NCI-H774 (cell line): ENCODE results near the gene RNASEH2B.
A peak's percentile ranks its signal among the peaks of the same experiment; 100 is the strongest.

ENCODE experiments used
- DNase-seq: peaks from one replicate; lab custom pipeline; 2025; lab: John Stamatoyannopoulos, UW

The RNASEH2B gene

DNA sequence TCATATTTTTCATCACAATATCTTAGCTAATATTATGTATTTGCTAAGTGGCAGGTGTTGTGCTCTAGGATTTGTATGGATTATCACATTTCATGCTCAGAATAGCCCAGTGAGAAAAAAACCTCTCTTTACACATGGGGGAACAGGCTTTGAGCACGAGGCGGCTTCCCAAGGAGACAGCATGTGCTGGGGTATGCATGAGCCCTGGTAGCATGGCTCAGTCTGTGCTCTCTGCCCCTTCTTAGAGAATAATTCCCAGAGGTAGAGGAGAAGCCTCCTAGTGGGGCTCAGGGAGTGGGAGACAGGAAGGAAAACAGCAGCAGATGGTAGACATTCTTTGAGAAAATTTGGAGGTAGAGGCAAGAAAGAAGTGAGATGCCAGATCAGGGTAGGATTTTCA lies 31.6 kb downstream of the RNASEH2B start:
- no peak for DNase-seq

DNA sequence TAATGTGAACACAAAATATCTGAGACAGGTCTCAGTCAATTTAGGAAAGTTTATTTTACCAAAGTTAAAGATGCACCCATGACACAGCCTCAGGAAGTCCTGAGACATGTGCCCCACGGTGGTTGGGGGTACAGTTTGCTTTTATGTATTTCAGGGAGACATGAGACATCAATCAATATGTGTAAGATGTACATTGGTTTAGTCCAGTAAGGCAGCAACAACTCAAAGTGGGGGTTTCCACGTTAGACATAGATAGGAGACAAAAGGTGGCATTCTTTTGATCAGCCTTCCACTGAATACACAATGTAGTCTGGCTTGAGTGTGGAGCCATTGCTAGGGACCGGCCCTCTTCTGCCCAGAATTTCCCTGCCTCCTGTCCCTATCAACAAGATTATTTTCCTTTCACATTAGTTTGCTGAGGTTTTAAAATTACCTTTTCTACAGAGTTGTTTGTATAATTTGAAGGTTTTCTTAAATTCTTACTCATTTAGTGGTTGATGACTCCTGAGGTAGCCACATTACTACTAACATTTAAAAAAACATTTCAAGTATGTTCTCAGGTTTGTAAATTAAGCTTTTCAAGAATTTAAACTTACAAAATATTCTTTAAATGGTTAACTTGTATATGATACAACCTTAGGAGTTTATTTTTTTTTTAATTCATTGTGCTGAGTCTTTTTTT lies 33.2 kb downstream of the RNASEH2B start:
- no peak for DNase-seq

DNA sequence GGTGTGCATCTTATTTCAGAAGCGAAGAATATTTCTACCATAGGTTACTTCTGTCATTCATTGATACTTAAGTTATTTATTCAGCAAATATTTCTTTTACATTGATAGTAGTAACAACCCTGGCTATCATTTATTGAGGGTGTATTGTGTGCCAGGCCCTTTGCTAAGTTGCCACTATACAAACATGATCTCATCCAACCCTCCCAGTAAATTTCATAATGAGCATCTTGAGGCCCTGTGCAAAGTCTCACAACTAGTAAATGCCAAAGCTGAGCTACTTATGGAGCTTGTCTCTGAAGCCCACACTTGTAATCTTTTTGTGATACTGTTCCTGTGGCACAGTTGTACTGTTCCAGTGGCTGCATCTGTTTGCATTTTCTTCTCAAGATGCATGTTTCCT lies 36.1 kb downstream of the RNASEH2B start:
- no peak for DNase-seq

DNA sequence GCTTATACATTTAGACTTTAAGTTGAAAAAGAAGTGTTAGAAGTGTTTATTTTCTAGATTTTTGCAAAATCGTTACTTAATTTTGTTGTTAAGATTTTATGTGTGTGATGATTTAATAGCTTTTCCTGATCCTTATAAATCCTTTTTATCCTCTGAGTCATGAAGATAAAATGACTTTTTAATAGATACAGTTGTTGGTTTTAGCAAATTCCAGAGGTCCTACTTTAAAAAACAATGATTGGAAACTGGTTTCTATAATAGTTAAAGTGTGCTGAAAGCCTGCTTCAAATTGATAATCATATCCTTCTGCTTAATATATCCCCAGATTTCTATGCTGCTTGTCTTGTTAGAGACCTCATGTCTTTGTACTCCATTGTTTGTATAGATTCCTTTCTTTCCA lies 39.0 kb downstream of the RNASEH2B start:
- DNase-seq: no peak

DNA sequence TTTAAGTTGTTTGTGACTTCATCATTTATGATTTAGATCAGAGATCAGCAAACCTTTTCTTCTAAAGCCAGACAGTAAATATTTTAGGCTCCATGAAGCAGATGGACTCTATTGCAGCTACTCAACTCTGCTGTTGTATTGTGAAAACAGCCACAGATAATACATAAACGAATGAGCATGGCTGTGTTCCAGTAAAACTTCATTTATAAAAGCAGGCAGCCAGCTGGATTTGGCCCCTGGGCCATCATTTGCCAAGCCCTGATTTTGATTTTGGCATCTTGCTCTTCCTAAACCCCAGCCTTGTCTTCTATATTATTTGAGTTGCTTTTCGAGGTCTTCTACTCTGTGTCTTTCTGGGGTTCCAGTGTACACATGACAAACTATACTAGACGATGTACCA lies 41.3 kb downstream of the RNASEH2B start:
- no peak for DNase-seq

DNA sequence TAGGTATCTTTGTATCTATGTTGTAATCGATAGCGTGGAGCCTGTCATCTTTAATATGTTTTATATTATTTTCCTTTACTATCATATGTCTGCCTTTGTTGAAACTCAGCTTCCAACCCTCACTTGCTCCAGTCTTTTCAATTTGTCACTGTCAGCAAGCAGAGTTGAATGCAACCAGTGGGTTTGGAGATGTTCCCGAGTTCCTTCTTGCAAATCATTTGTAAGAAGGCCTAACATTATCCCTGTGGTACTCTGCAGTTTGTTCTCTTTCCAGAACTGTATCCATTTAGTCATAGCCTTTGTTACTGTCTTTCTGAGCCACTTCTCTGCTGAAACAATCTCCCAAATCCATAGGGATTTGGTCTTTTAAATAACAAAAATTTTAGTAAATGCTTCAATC lies 41.8 kb downstream of the RNASEH2B start:
- no peak for DNase-seq

DNA sequence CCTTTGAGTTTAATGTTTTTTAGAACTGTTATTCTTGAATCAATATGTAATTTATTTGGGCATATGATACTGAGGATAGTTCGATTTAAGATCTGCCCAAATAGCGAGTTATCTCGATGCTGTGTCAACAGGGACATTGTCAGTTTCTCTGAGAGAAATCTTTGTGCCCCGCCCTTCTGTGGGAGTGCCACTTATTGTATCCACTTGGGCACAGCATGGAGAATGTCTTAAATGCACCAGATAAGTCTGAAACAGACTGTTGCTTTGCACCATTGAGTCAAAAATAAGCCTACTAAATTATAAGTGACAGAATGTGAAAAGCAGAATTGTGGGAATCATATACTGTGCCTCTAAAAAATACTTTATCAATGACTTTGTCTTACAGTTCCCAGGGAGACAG lies 45.6 kb downstream of the RNASEH2B start:
- DNase-seq: no peak

DNA sequence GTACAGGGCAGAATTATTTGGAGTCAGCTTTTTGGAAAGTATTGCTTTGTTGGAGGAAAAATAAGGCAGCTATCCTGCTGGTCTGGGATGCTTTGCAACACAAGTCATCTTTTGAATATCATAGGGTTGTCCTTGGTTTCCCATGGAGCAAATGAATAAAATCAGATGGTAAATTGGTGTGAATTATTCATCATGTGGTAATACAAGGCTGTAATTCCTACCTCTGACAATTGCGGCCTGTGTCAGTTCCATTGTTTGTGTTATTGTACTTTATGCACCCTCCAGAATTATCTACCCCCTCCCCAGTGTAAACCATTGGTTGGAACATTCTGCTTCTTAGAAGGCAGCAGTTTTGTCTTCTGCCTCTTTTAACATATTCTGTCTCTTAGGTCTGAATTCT lies 46.2 kb downstream of the RNASEH2B start:
- no peak for DNase-seq

DNA sequence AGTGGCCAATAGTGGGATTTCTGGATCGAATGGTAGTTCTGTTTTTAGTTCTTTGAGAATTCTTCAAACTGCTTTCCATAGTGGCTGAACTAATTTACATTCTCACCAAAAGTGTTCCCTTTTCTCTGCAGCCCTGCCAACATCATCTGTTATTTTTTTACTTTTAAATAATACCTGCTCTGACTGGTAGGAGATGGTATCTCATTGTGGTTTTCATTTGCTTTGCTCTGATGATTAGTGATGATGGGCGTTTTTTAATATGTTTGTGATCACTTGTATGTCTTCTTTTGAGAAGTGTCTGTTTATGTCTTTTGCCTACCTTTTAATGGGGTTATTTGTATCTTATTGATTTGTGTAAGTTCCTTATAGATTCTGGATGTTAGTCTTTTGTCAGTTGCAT lies 48.0 kb downstream of the RNASEH2B start:
- DNase-seq: no peak

DNA sequence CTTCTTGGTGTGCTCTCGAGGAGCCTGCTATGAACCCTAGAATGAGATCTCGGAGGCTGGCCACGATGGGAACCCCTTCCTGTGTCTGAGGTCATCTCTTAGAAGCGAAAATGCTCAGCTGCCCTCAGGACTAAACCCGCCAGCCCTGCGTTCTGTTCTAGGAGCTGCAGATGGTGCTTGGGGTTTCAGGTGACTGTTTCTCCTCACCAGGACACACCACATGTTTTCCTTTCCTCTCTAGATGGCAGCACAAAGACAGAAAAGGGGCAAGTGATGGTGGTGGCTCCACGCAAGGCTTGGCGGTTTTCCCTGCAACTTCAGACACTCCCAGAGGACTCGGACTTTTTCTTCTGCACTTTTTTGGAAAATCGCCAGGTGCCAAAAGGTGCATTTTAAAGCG lies 60.1 kb downstream of the RNASEH2B start:
- DNase-seq: no peak

DNA sequence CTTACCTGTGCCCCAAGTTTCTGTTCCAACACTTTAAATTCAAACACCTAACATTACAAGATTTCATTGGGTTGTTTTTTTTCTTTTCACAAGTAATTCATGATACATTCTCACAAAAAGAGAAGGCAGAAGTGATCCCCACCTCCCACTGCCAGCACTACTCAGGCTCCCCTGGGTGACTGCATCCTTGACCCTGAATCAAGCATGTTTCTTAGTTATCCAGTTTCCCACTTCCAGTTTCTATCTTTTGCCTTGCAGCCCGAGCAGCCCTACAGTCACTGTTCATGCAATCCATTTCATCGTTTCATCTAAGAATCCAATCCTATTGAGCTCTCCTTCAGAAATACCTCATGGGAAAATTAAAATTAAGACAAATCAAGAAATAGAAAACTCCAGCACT lies 61.4 kb downstream of the RNASEH2B start:
- no peak for DNase-seq

DNA sequence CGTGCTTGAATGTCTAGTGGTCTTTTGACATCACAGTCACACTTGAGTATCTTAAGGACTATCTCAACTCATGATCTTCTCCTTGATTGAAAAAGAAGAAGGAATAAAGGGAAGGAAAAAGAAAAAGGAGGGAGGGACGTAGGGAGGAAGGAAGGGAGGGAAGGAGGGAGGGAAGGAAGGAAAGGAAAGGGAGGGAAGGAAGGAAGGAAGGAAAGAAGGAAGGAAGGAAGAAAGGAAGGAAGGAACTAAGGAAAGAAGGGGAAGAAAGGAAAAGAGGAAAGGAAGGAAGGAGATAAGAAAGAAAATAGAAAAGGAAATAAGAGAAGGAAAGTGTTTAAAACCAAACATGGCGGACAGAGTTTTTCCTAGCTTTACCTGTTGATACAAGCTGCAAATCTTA lies 64.7 kb downstream of the RNASEH2B start:
- no peak for DNase-seq

DNA sequence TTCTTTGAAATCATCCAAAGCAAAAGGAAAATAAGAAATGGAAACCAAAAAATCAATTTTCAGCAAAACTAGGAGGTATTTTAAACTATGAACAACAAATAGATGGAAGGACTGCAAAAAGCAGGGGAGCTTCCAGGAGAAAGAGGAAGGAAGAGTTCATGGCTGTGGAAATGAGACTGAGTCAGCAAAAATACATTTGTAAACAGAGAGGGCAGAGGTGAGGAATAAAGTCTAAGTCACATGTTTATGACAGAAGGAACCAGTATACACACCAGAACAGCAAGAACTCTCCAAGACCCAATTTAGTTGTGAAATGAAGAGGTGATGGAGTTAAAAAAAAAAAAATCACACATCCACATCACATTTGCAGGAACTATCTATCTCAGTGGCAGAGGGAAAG lies 69.6 kb downstream of the RNASEH2B start:
- no peak for DNase-seq

DNA sequence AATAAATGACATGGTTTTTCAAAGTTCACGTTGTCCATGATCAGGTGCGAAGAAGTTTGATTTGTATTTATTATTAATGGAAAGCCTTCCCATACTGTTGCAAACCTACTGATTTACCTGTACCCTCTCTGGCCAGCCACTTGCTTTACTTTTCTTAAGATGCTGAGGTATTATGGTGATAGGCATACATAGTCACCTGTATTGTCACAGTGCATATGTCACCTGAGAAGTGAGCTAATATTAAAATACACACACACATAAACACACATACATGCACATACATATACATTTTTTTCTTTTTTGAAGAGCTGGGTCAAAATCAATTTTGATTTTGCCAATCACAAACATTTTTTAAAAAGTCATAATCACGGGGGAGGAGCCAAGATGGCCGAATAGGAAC lies 72.1 kb downstream of the RNASEH2B start:
- no peak for DNase-seq

DNA sequence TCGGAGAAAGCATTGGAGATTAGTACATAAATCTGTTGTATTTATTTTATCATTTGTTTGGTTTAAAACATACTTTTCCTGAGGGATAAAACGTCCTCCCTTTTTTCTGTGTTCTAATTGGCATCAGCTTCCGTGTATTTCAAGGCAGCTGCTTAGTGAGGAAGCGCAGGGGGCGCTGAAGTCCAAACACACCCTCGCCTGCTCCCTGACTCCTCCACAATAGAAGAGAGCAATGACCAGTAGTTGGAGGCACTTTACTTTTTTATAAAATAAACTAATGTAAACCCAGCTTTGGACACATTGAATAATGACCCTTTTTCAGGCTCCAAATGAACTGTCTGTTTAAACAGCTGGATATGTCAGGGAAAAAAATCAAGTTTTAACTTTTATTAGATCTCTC lies 79.9 kb downstream of the RNASEH2B start:
- peak; percentile 61 for DNase-seq

DNA sequence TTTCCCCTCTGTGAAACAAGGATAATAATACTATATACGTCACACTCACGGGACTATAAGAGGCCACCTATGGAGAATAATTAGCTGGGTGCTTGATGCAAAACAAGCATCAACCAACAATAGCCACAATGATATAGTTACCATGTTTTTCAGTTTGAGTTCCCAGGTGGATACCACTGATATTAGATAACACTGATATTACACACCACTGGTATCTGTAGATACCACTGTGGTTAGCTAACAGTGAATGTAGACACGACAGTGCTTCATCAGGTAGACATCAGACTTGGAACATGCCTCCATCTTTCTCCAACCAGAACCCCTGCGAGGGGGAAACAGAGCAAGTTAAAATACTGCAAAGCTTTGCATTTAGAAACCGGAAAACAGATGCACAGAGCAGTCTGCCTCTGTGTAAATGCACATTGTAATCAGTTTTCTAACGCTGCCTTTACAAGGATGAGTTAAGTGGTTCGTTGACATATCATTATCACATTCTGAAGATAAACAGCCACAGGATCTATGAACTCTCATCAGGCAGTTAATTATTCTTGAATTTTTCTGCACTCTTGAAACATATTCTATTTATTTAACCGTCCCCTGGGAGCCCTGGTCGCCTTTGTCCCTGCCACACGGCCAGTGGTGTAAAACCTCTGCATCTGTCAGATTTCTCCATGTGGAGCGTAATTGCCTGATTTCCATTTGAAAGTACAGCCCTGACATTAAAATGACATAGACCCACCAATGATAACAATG lies 80.7 kb downstream of the RNASEH2B start:
- no peak for DNase-seq

DNA sequence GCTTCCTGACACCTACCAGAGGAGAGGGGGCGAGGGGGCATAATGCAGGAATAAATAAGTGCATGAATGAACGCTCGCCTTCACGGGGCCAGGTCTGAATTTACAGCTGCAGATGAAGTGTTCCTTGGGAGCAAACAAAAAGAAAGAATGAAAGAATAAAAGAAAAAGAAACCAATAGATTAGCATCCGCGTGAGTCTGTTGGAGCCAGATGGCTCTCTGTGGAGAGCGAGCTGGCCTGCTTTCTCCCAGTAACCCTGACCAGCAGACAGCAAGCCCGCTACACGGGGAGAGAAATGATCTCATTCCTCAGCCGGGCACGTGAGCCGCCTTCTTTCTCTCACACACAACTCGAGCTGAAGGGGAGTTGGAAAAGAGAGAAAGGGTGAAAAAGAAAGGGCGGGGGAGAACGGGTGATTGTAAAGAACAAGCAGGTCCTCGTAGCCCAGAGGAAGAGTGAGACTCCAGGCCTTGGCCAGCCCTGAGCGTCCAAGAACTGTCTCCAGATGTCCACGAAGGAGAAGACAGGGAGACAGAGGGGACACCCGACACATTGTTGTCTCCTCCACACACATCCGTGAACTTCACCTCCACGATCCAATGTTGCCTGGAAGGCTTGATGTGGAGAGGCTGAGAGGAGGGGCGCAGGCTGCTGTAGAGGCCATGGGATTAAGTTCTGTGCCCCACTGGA lies 81.4 kb downstream of the RNASEH2B start:
- DNase-seq: no peak

DNA sequence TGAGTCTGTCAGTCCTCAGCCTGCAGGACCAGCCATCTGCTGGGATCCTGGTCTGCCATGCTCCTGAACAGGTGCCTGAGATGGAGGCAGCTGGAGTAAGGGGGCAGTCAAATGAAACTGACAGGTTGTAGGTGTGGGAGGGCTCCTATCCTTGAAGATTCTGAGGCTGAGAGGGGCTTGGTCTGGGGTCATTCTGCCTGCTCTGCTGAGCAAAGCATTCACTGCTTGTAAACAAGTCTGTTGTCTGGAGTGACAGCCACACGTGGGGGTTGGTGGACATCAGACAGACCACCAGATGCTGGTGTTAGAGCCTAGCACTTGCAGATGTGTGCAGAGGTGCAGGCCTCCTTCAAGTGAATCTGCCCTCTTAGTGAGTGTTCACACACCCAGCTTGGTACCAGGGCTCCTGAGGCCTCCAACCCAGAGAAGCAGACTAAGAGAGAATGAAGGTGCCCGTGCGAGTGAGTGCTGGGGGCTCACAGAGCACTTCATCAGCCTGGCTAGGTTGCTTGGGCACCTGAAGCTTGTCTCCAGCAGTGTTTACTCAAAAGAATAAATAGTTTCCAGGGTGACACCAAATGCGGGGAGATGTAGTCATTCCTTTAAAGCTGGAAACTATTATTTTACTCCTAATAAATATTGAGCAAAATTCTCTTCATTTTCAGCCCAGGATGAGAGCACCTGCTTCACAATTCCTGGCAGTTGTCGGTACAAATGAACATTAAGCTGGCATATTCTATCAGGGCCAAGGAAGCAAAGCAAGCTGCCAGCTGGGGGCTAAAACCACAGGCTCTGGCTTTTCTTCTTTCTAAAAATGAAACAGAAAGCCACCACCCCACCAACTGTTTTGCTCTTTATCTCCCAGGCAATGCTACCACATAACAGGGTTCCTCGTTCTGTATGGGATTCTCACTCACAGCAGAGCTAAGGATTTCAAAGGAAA lies 82.3 kb downstream of the RNASEH2B start:
- DNase-seq: no peak

DNA sequence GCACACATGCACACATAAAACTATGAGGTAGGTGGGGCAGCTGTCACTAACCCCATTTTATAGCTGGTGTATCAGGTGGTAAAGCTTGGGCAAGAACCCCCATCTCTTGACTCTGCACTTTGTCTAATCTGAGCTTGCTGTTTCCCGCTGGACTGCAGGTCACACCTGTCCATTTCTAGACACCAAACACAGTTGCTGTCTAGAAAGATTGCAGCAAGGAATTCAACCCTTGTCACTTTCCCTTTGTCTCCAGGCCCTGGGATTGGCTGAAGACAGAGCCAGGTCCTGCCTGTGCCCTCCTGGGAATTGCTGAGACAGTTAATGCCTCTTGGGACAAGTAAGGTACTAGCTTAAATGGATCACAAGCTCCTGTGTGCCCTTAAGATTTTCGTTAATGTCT lies 83.8 kb downstream of the RNASEH2B start:
- no peak for DNase-seq

DNA sequence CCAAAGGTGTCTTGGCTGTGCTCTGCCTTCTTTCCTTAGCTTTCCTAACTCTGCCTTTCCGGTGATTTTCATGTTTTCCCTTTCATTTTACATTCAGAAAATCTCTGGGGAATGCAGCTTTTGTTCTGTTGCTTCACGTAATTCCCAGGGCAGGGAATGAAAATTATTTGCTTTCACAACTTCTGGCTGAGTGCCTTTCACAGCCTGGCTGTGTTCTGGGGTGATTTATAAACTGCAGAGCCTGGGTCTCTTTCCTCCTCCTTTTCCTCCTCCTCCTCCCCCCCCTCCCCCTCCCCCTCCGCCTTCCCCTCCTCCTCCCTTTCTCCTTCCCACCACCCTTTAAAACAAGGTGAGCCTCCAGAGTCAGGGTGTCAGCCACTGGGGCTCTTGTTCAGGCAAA lies 84.3 kb downstream of the RNASEH2B start:
- no peak for DNase-seq

DNA sequence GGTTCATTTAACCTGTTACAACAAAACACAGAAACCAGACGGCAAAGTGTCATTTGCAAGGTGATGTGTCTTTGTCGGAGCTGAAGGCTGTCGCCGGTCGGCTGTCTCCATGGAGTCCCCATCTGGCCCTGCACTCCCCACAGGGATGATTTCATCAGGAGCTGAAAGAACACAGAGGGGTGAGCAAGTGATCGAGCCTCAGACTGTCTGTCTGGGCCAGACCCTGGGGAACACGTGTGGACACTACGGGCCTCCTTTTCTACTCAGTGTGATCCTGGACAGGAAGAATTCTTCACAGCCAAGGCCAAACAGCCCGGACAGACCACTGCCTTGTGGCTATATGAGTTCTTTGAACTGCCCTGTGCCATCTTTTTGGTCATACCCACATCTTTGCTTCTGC lies 85.1 kb downstream of the RNASEH2B start:
- DNase-seq: no peak

DNA sequence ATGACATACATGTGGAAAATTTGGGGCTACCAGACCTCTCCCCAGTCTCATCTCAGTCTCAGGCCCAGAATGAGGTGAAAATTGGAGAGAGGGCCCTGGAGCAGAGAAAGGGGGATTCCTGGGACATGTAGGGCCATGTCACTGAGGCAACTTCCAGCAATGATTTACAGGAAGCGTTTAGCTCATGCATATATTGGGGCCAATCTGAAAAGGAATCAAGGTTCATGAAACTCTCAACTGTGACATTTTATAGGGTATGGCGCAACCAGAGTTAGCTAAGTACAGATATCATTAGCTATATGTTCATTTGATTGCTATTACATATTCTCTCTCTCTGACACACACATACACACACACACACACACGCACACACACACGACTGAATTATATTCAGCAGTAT lies 86.3 kb downstream of the RNASEH2B start:
- DNase-seq: no peak
